GM19099 (cell line): ENCODE data around the gene WNT7B.

ENCODE experiments used
- POLR2A ChIP-seq: IDR thresholded peaks from 3 replicates; pipeline ENCODE4 v1.6.1; 2011; ENCODE audit warnings: low read depth; ENCODE audit not compliant: insufficient read length; ENCODE audit errors: extremely low read depth

The WNT7B gene

GRCh38 chr22:46001426-46002106 is 24.6 kb upstream of the WNT7B start:
- TF ChIP-seq POLR2A: no peak

GRCh38 chr22:46001046-46001425 is 24.1 kb upstream of the WNT7B start:
- no peak for TF ChIP-seq POLR2A

- no peak for TF ChIP-seq POLR2A
These were observed 23.4 kb upstream of the WNT7B start for GRCh38 chr22:46000081-46001027.

- TF ChIP-seq POLR2A: no peak
These were observed 22.5 kb upstream of the WNT7B start for GRCh38 chr22:45999379-45999971.

GRCh38 chr22:45998638-45999378 is 21.8 kb upstream of the WNT7B start:
- no peak for TF ChIP-seq POLR2A

- TF ChIP-seq POLR2A: no peak
These were observed 21.0 kb upstream of the WNT7B start for GRCh38 chr22:45997777-45998637.

- no peak for TF ChIP-seq POLR2A
These were observed 20.3 kb upstream of the WNT7B start for GRCh38 chr22:45997077-45997776.

GRCh38 chr22:45996241-45997076 is 19.5 kb upstream of the WNT7B start:
- no peak for TF ChIP-seq POLR2A

GRCh38 chr22:45995405-45996101 is 18.6 kb upstream of the WNT7B start:
- no peak for TF ChIP-seq POLR2A

GRCh38 chr22:45994491-45995404 is 17.8 kb upstream of the WNT7B start:
- TF ChIP-seq POLR2A: no peak

- no peak for TF ChIP-seq POLR2A
These were observed 16.9 kb upstream of the WNT7B start for GRCh38 chr22:45993841-45994240.

GRCh38 chr22:45993143-45993692 is 16.3 kb upstream of the WNT7B start:
- TF ChIP-seq POLR2A: no peak
